HG03103 (cell line): ENCODE data around the gene WDR82.

Experiments
- ATAC-seq: cut with Tn5 transposase; IDR thresholded peaks from one replicate; pipeline ENCODE4 v1.9.1; 2021; ENCODE audit warnings: low read depth; ENCODE audit not compliant: unreplicated experiment

Gene WDR82

DNA sequence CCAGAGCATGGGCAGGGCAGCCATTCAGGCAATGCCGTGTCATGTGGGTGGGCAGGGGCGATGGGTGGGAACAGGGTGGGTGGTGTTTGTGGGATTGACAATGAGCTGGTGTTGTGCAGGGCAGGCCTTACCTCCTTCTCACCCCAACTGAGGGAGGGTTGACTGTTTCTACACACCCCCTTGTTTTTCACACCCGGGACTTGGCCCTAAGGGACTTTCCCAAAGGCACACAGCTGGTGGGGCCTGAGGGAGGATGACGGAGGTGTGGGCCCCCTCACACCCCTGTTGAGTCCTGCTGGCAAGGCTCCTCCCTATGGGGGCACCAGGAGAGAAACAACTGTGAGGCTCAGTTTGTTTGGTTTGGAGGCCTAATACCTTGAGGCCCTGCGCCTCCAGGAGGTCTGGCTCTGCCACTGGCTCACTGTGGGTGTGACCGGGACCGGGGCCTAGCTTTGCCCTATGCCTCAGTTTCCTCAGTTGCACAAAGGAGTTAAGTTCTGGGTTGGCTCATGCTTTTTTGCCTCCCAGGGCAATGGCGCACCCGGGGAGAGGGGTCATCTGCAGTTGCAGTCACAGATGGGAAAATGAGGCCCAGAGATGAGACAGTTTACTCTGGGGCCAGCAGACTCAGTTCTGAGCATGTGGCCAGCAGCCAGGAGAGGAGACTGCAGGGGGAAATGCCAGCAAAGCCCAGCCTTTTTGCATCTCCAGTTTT lies 32.6 kb upstream of the WDR82 start:
- ATAC-seq, result no peak

GRCh38 chr3:52308308-52308707 lies 29.9 kb upstream of the WDR82 start:
- ATAC-seq, result no peak

GRCh38 chr3:52306978-52307377 lies 28.5 kb upstream of the WDR82 start:
- no peak for ATAC-seq

GRCh38 chr3:52305926-52306325 lies 27.5 kb upstream of the WDR82 start:
- no peak for ATAC-seq

- ATAC-seq, result no peak
Measured at GRCh38 chr3:52303811-52304210, 25.4 kb upstream of the WDR82 start.

- no peak for ATAC-seq
Measured at GRCh38 chr3:52302426-52303145, 24.1 kb upstream of the WDR82 start.

GRCh38 chr3:52299879-52300611 lies 21.6 kb upstream of the WDR82 start:
- no peak for ATAC-seq

DNA sequence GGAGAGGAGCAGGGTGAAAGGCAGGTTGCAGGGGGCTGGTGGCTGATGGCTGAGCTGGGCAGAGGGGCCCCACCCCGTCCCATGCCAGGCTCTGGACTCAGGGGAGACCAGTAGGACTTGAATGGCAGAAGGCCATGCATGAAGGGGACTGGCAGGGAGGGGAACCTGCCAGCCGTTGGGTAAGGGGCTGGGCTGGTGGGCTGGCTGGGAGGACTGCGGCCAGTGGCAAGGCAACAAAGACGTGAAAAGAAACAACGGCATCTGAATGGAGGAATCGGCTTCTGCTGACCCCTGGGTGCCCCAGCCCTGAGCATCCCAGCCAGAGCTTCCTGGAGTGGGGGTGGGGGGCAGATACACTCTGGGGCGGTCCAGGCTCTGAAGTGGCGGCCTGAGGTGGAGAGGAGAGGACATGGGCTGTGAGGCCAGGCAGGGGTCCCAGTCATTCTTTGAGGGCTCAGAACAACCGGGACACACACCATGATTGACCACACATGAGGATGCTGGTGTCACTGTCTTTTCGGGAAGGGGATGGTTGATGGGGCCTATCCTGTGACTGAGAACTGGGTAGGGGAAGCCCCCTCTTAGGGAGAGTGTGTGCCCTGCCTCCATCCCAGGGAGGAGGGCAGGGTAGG lies 20.9 kb upstream of the WDR82 start:
- ATAC-seq, result no peak

- ATAC-seq, result no peak
Measured at GRCh38 chr3:52298149-52299098, 20.0 kb upstream of the WDR82 start.

- no peak for ATAC-seq
Measured at GRCh38 chr3:52297242-52298148, 19.0 kb upstream of the WDR82 start.

DNA sequence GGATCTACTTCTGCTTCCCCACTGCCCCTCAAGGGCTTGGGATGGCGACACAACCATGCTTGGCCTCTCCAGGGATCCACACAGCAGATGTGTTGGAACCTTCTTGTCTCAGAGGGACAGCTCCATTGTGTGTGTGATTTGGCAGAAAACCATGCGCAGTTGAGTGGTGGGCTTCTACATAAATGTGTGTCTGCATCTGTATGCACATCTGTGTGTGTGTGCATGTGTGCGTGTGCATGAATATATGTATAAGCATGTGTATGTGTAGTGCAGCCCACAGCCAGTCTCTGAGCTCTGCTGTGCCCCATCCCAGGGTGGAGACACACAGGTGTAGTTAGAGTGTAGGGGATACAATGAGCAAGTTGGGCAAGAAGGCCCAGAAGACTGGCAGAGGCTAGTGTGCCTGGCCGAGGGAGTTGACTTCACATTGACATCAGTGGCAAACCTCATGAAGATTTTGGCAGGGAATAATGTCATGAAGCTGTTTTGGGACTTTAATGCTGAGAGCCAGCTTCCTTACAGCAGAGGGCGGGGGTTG lies 17.3 kb upstream of the WDR82 start:
- ATAC-seq, result no peak

GRCh38 chr3:52294320-52295150 lies 16.1 kb upstream of the WDR82 start:
- ATAC-seq, result no peak

GRCh38 chr3:52293491-52294319 lies 15.3 kb upstream of the WDR82 start:
- ATAC-seq, result no peak

DNA sequence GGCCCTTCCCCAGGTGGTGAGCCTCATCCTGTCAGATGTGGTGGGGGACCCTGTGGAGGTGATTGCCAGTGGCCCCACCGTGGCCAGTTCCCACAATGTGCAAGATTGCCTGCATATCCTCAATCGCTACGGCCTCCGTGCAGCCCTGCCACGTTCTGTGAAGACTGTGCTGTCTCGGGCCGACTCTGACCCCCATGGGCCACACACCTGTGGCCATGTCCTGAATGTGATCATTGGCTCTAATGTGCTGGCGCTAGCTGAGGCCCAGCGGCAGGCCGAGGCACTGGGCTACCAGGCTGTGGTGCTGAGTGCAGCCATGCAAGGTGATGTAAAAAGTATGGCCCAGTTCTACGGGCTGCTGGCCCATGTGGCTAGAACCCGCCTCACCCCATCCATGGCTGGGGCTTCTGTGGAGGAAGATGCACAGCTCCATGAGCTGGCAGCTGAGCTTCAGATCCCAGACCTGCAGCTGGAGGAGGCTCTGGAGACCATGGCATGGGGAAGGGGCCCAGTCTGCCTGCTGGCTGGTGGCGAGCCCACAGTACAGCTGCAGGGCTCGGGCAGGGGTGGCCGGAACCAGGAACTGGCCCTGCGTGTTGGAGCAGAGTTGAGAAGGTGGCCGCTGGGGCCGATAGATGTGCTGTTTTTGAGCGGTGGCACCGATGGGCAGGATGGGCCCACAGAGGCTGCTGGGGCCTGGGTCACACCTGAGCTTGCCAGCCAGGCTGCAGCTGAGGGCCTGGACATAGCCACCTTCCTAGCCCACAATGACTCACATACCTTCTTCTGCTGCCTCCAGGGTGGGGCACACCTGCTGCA lies 14.0 kb upstream of the WDR82 start:
- ATAC-seq, result no peak

DNA sequence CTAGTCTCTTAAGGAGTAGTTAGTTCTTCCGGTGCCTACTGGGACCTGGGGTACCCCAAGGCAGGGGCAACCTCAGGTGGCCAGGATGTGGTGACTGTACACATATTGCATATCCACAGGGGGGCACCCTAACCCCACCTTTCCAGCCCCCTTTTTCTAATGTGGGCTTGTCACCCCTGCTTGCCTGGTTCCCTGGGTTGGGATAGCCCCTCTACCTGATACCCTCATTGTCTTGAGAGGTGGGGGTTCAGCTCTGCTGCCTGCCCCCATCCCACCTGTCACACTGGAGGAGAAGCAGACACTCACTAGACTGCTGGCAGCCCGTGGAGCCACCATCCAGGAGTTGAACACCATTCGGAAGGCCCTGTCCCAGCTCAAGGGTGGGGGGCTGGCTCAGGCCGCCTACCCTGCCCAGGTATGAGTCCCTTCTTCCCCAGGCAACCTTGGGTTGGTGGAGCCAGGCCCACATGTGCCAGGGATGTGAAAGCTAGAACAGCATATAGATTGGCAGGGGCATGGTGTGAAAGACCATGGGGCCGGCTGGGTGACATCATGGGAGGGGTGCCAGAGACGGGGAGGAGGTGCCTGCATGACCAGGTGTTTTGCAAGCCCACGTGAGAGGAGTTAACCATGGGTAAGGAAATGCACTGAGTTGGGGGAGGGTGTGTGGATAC lies 13.2 kb upstream of the WDR82 start:
- ATAC-seq, result no peak
